ENCODE data around the gene COPS6.

GRCh38 chr7:100105534-100105933, 16.8 kb downstream of the COPS6 start:
- TF ChIP-seq EZH2 (IDR thresholded peaks at IDR 0.05; ENCODE audit: borderline replicate concordance, insufficient read depth, low read depth, low read length, poor library complexity, severe bottlenecking), result no peak
- TF ChIP-seq CTCF (IDR thresholded peaks at IDR 0.05), result no peak
